Activated CD8-positive, alpha-beta T cell treated with anti-CD3 and anti-CD28 coated beads for 36 hours (primary cell): ENCODE results near the gene SORCS3. TPM values are rescaled to one million over a fixed set of nuclear protein-coding genes. Genes with fewer than 3 reads are reported as not detected.

Source experiments
- ATAC-seq: fragments of 200-7000 bp; cut with Tn5 transposase; one replicate; pipeline ENCODE4 v1.10.0; 2021; ENCODE audit warnings: mild to moderate bottlenecking, moderate library complexity
- CTCF ChIA-PET: fragments of 350-600 bp; sonication (Branson Sonifier 250); formaldehyde crosslinking; loops from one replicate; lab custom pipeline; 2021; ENCODE audit warnings: antibody characterized with exemption; lab: Charles Lee
- POLR2A ChIA-PET: fragments of 350-600 bp; sonication (Branson Sonifier 250); formaldehyde crosslinking; loops from one replicate; lab custom pipeline; 2021; ENCODE audit warnings: antibody characterized with exemption; lab: Charles Lee
- DNase-seq: peaks from one replicate; pipeline ENCODE4 v3.0.0-alpha.2; 2020
- H3K27ac Mint-ChIP-seq: one replicate; pipeline ENCODE4 v1.8.0; 2021; ENCODE audit warnings: mild to moderate bottlenecking, mixed read lengths
- H3K27me3 Mint-ChIP-seq: one replicate; pipeline ENCODE4 v1.8.0; 2021; ENCODE audit warnings: mixed read lengths
- H3K36me3 Mint-ChIP-seq: one replicate; pipeline ENCODE4 v1.8.0; 2021; ENCODE audit warnings: low read depth, mixed read lengths
- H3K4me1 Mint-ChIP-seq: one replicate; pipeline ENCODE4 v1.8.0; 2021; ENCODE audit warnings: low read depth, mixed read lengths
- H3K4me3 Mint-ChIP-seq: one replicate; pipeline ENCODE4 v1.8.0; 2021; ENCODE audit warnings: mild to moderate bottlenecking, moderate library complexity, mixed read lengths
- H3K9me3 Mint-ChIP-seq: one replicate; pipeline ENCODE4 v1.8.0; 2021; ENCODE audit warnings: mixed read lengths
- CTCF ChIP-seq: fragments of 200-600 bp; IDR thresholded peaks from one replicate; pipeline ENCODE4 v1.8.0; 2022; ENCODE audit warnings: antibody characterized with exemption, mild to moderate bottlenecking
- intact Hi-C: fragments of 100-400 bp; cut with micrococcal nuclease; formaldehyde crosslinking; loops from one replicate; pipeline ENCODE4 v1.10.0; 2022
- total RNA-seq, 2 experiments: library from RNA; stranded (reverse); gene quantifications; one replicate each; pipeline ENCODE4 v1.2.3, GENCODE V29; 2021

SORCS3 gene
- total RNA-seq, 2 experiments from 2014 or later = not detected

- Mint-ChIP-seq H3K27ac (no peak overlapping the region), H3K4me3 (no peak overlapping the region), H3K36me3 (no peaks in the 10 kb centered on the region), H3K27me3 (no peaks in the 10 kb centered on the region), H3K4me1 (no peaks in the 10 kb centered on the region), H3K9me3 (no peaks in the 10 kb centered on the region)
- ChIA-PET CTCF (no interaction called here), POLR2A (no interaction called here)
- ATAC-seq (no peak), DNase-seq (no peak)
- intact Hi-C loops = no loop called here
- no peak for TF ChIP-seq CTCF
Observed at GRCh38 chr10:104921763-104922162, 280.7 kb downstream of the SORCS3 start.

DNA sequence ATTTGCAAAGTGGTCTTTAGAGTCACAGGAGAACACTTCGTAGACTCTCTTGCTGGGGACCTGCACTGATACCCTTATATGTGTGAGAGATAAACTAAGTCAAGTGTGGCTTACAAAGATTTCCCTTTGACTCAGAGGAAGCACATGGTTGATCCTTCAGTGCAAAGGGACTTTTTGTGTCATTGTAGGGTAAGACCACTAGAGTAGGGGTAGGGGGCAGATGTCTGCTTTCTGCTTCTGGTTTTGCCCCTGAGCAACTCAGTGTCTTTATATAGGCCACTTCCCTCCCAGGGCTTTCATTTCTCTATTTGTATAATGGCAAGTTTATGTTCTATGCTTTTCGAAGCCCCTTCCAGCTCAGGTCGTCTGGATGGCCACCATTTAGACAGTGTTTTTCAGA, 281.7 kb downstream of the SORCS3 start:
- no peak overlapping the region for H3K4me3 Mint-ChIP-seq
- H3K4me1 Mint-ChIP-seq = no peaks in the 10 kb centered on the region
- H3K36me3 Mint-ChIP-seq = no peaks in the 10 kb centered on the region
- CTCF ChIA-PET = no interaction called here
- ATAC-seq = no peak
- H3K27me3 Mint-ChIP-seq = no peaks in the 10 kb centered on the region
- no peak overlapping the region for H3K27ac Mint-ChIP-seq
- H3K9me3 Mint-ChIP-seq = no peaks in the 10 kb centered on the region
- intact Hi-C loops = no loop called here
- POLR2A ChIA-PET = no interaction called here
- no peak for TF ChIP-seq CTCF
- no peak for DNase-seq

DNA sequence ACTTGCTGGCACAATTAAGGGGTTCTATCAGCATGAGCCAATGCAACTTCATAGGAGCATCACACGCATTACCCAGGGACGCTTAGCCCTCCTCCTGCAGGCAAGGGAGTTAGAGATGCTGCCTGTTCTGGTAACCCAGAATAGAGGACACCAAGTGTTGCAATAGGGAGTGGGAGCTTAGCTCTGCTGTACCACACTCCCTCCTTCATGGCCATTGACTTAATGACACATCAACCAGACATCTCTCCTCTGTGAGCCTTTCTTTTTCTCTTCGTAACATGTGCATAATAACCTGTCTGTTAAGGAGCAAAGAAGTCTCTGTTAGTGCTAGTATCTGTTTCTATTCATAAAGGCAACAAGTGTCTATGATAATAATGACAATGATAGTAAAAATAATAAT, 282.4 kb downstream of the SORCS3 start:
- Mint-ChIP-seq H3K9me3 (no peaks in the 10 kb centered on the region), H3K4me3 (no peak overlapping the region), H3K27ac (no peak overlapping the region), H3K4me1 (no peaks in the 10 kb centered on the region), H3K36me3 (no peaks in the 10 kb centered on the region), H3K27me3 (no peaks in the 10 kb centered on the region)
- POLR2A ChIA-PET = no interaction called here
- intact Hi-C loops = no loop called here
- no peak for DNase-seq
- CTCF ChIA-PET = no interaction called here
- ATAC-seq = no peak
- no peak for TF ChIP-seq CTCF

DNA sequence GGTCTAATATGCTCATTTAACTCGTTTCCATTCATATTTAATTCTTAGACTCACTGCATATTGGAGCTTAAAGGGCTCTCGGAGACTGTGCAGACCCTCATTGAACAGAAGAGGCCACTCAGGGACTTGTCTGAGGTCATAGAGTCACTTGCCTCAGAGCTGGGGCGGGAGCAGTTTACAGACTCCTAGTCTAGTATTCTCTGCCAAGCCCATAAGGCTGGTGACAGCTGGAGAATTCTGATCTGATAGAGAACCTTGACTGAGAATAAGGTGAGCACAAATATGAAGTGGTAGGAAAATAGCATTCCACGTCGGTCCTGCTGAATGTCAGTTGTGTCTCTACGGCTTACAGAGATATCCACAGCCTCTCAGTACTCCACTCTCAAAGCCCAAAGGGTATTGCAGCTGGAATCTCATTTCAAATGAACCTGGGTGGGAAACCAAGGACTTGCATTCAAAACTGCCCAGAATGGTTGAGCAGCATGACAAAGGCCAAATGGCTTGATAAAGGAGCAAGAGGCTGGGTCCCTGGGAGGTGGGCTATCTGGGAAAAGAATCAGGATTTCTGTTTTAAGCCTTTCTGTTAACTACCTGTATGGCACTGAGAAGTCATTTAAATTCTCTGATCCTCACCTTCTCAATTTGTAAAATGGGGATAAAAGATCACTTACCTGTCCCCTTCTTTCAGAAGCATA, 283.2 kb downstream of the SORCS3 start:
- no peak for ATAC-seq
- intact Hi-C loops = no loop called here
- POLR2A ChIA-PET = no interaction called here

More for the DNA sequence above, 283.2 kb downstream of the SORCS3 start:
- no peaks in the 10 kb centered on the region for H3K36me3 Mint-ChIP-seq
- no peak for TF ChIP-seq CTCF
- H3K27ac Mint-ChIP-seq = no peak overlapping the region
- no peaks in the 10 kb centered on the region for H3K9me3 Mint-ChIP-seq
- no peak for DNase-seq
- CTCF ChIA-PET = interaction anchor here (1.3 to 1.4 kb wide), 2 partner anchors 8 to 15 kb away, joined by 4 to 5 read pairs; no protein-coding TSS in a partner anchor
- H3K4me1 Mint-ChIP-seq = no peaks in the 10 kb centered on the region
- no peaks in the 10 kb centered on the region for H3K27me3 Mint-ChIP-seq
- H3K4me3 Mint-ChIP-seq = no peak overlapping the region
